ENCODE data around the gene PLEKHA7.

PLEKHA7 gene

GRCh38 chr11:16843294-16843693 lies 170.9 kb downstream of the PLEKHA7 start:
- DNase-seq (ENCODE audit: low spot score): no peak

GRCh38 chr11:16841984-16842383 lies 172.2 kb downstream of the PLEKHA7 start:
- no peak for DNase-seq (ENCODE audit: low spot score)

- DNase-seq (ENCODE audit: low spot score): no peak
Observed at GRCh38 chr11:16841481-16841880, 172.7 kb downstream of the PLEKHA7 start.

- no peak for DNase-seq (ENCODE audit: low spot score)
Observed at GRCh38 chr11:16840951-16841350, 173.3 kb downstream of the PLEKHA7 start.

GRCh38 chr11:16839821-16840220 lies 174.4 kb downstream of the PLEKHA7 start:
- DNase-seq (ENCODE audit: low spot score): no peak

GRCh38 chr11:16834384-16834783 lies 179.8 kb downstream of the PLEKHA7 start:
- DNase-seq (ENCODE audit: low spot score): no peak

GRCh38 chr11:16833026-16833425 lies 181.2 kb downstream of the PLEKHA7 start:
- no peak for DNase-seq (ENCODE audit: low spot score)

- no peak for DNase-seq (ENCODE audit: low spot score)
Observed at GRCh38 chr11:16832193-16832539, 182.0 kb downstream of the PLEKHA7 start.

GRCh38 chr11:16831316-16832192 lies 182.7 kb downstream of the PLEKHA7 start:
- DNase-seq (ENCODE audit: low spot score): no peak

GRCh38 chr11:16827139-16827538 lies 187.1 kb downstream of the PLEKHA7 start:
- DNase-seq (ENCODE audit: low spot score): no peak

- DNase-seq (ENCODE audit: low spot score): no peak
Observed at GRCh38 chr11:16825968-16826367, 188.2 kb downstream of the PLEKHA7 start.

GRCh38 chr11:16825101-16825500 lies 189.1 kb downstream of the PLEKHA7 start:
- no peak for DNase-seq (ENCODE audit: low spot score)

- peak; percentile 77 for DNase-seq (ENCODE audit: low spot score)
Observed at GRCh38 chr11:16820324-16821092, 193.7 kb downstream of the PLEKHA7 start.

GRCh38 chr11:16818284-16818683 lies 195.9 kb downstream of the PLEKHA7 start:
- no peak for DNase-seq (ENCODE audit: low spot score)

- no peak for DNase-seq (ENCODE audit: low spot score)
Observed at GRCh38 chr11:16817351-16817750, 196.9 kb downstream of the PLEKHA7 start.

GRCh38 chr11:16816358-16817270 lies 197.6 kb downstream of the PLEKHA7 start:
- no peak for DNase-seq (ENCODE audit: low spot score)

- no peak for DNase-seq (ENCODE audit: low spot score)
Observed at GRCh38 chr11:16815047-16815767, 199.0 kb downstream of the PLEKHA7 start.

GRCh38 chr11:16814410-16815046 lies 199.7 kb downstream of the PLEKHA7 start:
- DNase-seq (ENCODE audit: low spot score): no peak

- DNase-seq (ENCODE audit: low spot score): no peak
Observed at GRCh38 chr11:16813126-16813525, 201.1 kb downstream of the PLEKHA7 start.

- no peak for DNase-seq (ENCODE audit: low spot score)
Observed at GRCh38 chr11:16812274-16812673, 201.9 kb downstream of the PLEKHA7 start.

Measured in D341Med (cell line).